IgD-negative memory B cell (primary cell): ENCODE results near the gene NPIPA3. TPM values are rescaled to one million over a fixed set of nuclear protein-coding genes. Genes with fewer than 3 reads are reported as not detected.
"Not testable (repeated sequence)": the region's sequence is repeated elsewhere in the genome, so short reads cannot be mapped to it uniquely, and the experiment has no call there.

Experiments
- H3K27ac Mint-ChIP-seq, 3 donors: one replicate each; pipeline ENCODE4 v1.8.0; 2020 to 2022; ENCODE audit warnings: mild to moderate bottlenecking in 3 of 3, mixed read lengths in 3 of 3, moderate library complexity in 1 of 3
- H3K27me3 Mint-ChIP-seq: one replicate; pipeline ENCODE4 v1.8.0; 2021; ENCODE audit warnings: mixed read lengths
- H3K36me3 Mint-ChIP-seq: one replicate; pipeline ENCODE4 v1.8.0; 2020; ENCODE audit warnings: mild to moderate bottlenecking, mixed read lengths
- H3K4me1 Mint-ChIP-seq, 3 donors: one replicate each; pipeline ENCODE4 v1.8.0; 2020 to 2022; ENCODE audit warnings: mixed read lengths in 3 of 3, mild to moderate bottlenecking in 1 of 3
- H3K4me3 Mint-ChIP-seq, 4 donors: one replicate each; pipeline ENCODE4 v1.8.0; 2020 to 2022; ENCODE audit warnings: mild to moderate bottlenecking in 4 of 4, mixed read lengths in 4 of 4, moderate library complexity in 3 of 4
- H3K9me3 Mint-ChIP-seq, 3 donors: one replicate each; pipeline ENCODE4 v1.8.0; 2020 to 2021; ENCODE audit warnings: mixed read lengths in 3 of 3, mild to moderate bottlenecking in 1 of 3
- polyA plus RNA-seq: library from polyadenylated mRNA; unstranded; fragments of 300-500 nt; fragmentation: Illumina TruSeq; gene quantifications from one replicate; pipeline ENCODE4 v1.2.3, GENCODE V29; 2021

The NPIPA3 gene
- polyA plus RNA-seq: 0.80 TPM

- not testable (repeated sequence) for H3K27ac Mint-ChIP-seq, H3K27me3 Mint-ChIP-seq, H3K4me3 Mint-ChIP-seq, H3K4me1 Mint-ChIP-seq, H3K9me3 Mint-ChIP-seq, H3K36me3 Mint-ChIP-seq
Observed at GRCh38 chr16:14703156-14704011, at the start of gene NPIPA3. Gene NPIPA3, plus strand, starts transcription at chr16:14703411. Its CDS starts 5,533 bp downstream, at chr16:14708944.

GRCh38 chr16:14658063-14658462 lies 45.1 kb upstream of the NPIPA3 start:
- no peaks in the 10 kb centered on the region for H3K27me3 Mint-ChIP-seq
- peak overlapping the region in 3 of 4 donors; percentile 5 to 72 (median 38) for H3K4me3 Mint-ChIP-seq
- H3K36me3 Mint-ChIP-seq: peaks cover 2% of the 10 kb centered on the region

GRCh38 chr16:14667347-14668266 lies 35.6 kb upstream of the NPIPA3 start:
- H3K9me3 Mint-ChIP-seq: no peaks in the 10 kb centered on the region
- H3K27me3 Mint-ChIP-seq: no peaks in the 10 kb centered on the region
- H3K4me1 Mint-ChIP-seq: peaks cover 9 to 14% (median 11%) of the 10 kb centered on the region in 3 donors
- H3K27ac Mint-ChIP-seq: no peak overlapping the region
- no peak overlapping the region for H3K4me3 Mint-ChIP-seq
- H3K36me3 Mint-ChIP-seq: peaks cover 12% of the 10 kb centered on the region

More at GRCh38 chr16:14658063-14658462, 45.1 kb upstream of the NPIPA3 start:
- Mint-ChIP-seq H3K9me3 (no peaks in the 10 kb centered on the region), H3K4me1 (peaks cover 6 to 9% (median 7%) of the 10 kb centered on the region in 3 donors), H3K27ac (peak overlapping the region; percentile 36 to 89 (median 52))

DNA sequence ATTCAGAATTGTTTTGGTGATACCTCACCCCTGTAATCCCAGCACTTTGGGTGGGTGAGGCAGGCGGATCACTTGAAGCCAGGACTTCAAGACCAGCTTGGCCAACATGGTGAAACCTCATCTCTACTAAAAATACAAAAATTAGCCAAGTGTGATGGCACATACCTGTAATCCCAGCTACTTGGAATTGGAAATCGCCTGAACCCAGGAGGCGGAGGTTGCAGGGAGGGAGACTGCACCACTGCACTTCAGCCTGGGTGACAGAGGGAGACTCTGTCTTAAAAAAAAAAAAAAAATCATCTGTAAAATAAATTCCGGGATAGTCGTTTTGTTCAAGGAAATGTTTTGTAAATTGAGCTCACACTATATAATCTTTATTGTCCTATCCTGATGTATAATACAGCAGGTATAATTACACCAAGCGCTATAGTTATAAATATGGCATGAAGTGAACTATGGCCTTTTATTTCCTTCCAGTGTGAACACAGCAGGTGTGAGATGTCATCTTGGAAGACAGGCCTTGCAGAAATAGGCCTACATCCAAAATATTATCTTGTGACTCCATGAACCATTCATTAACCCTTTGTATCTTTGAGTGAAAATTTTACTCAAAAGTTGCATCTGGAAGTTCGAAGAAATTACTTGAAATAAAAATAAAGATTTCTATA lies 34.5 kb upstream of the NPIPA3 start:
- Mint-ChIP-seq H3K27me3 (no peaks in the 10 kb centered on the region), H3K27ac (no peak overlapping the region), H3K9me3 (no peaks in the 10 kb centered on the region), H3K4me1 (peaks cover 10 to 19% (median 12%) of the 10 kb centered on the region in 3 donors), H3K4me3 (no peak overlapping the region), H3K36me3 (peaks cover 14% of the 10 kb centered on the region)

DNA sequence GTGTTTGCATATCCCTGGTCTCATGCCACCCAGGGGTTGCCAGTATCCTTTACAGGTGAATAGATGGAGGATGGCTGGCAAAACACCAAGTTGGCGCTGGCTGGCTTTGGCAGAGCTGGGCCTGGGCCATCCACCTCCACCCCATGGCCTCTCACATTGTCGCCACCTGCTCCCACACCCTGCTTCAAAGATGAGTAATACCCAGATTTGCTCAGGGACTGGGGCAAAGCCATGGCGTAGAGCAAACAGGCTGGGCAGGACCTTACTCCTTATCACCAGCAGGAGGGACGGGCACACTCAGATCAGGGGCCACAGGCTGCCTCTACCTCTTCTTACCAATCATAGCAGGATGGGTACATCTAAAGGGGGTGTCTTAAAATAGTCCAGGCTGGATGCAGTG lies 33.4 kb upstream of the NPIPA3 start:
- no peaks in the 10 kb centered on the region for H3K27me3 Mint-ChIP-seq
- H3K9me3 Mint-ChIP-seq: no peaks in the 10 kb centered on the region
- no peak overlapping the region for H3K27ac Mint-ChIP-seq
- H3K4me1 Mint-ChIP-seq: peaks cover 10 to 20% (median 12%) of the 10 kb centered on the region in 3 donors
- peak overlapping the region in 1 of 4 donors; percentile 9 for H3K4me3 Mint-ChIP-seq
- peaks cover 12% of the 10 kb centered on the region for H3K36me3 Mint-ChIP-seq

DNA sequence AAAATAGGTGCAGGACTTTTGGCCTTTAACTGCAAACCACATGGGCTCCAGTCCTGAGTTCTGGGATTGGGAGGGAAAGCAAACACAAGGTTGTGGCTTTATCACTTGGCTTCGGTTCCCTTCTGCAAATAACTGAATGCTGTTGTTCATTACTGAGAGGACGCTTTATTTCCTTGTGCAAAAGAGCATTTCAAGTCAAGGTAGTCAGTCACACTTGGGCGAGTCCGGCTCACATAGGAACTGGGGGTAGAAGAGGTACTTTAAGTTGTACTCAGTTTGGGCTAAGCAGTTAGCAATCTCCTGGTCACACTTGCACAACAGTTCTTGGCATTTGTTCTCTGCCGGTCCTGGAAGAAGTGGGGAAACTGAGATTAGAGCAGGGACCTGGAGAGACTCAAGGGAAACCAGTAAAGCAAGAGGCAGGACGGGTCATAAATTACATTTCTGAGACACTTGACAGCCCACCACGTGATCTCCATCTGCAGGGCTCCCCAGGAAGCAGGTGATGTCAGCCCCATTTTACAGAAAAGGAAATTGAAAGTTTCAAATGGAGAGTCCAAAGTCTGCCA lies 30.7 kb upstream of the NPIPA3 start:
- peaks cover 10 to 20% (median 12%) of the 10 kb centered on the region in 3 donors for H3K4me1 Mint-ChIP-seq
- H3K4me3 Mint-ChIP-seq: peak overlapping the region; percentile 48 to 91 (median 77)
- peaks cover 2% of the 10 kb centered on the region for H3K27me3 Mint-ChIP-seq
- H3K9me3 Mint-ChIP-seq: no peaks in the 10 kb centered on the region
- peak overlapping the region; percentile 57 to 90 (median 74) for H3K27ac Mint-ChIP-seq
- H3K36me3 Mint-ChIP-seq: peaks cover 8% of the 10 kb centered on the region

- Mint-ChIP-seq H3K27me3 (peaks cover 2% of the 10 kb centered on the region), H3K27ac (peak overlapping the region in 1 of 3 donors; percentile 39), H3K9me3 (no peaks in the 10 kb centered on the region), H3K36me3 (peaks cover 6% of the 10 kb centered on the region), H3K4me1 (peaks cover 10 to 22% (median 10%) of the 10 kb centered on the region in 3 donors), H3K4me3 (no peak overlapping the region)
Observed at GRCh38 chr16:14676633-14677032, 26.6 kb upstream of the NPIPA3 start.

GRCh38 chr16:14677627-14678026 lies 25.6 kb upstream of the NPIPA3 start:
- no peak overlapping the region for H3K27ac Mint-ChIP-seq
- H3K4me3 Mint-ChIP-seq: no peak overlapping the region
- peaks cover 2% of the 10 kb centered on the region for H3K27me3 Mint-ChIP-seq
- peaks cover 6% of the 10 kb centered on the region for H3K36me3 Mint-ChIP-seq
- H3K9me3 Mint-ChIP-seq: no peaks in the 10 kb centered on the region
- H3K4me1 Mint-ChIP-seq: peaks cover under 1 to 12% (median 1%) of the 10 kb centered on the region in 3 donors

DNA sequence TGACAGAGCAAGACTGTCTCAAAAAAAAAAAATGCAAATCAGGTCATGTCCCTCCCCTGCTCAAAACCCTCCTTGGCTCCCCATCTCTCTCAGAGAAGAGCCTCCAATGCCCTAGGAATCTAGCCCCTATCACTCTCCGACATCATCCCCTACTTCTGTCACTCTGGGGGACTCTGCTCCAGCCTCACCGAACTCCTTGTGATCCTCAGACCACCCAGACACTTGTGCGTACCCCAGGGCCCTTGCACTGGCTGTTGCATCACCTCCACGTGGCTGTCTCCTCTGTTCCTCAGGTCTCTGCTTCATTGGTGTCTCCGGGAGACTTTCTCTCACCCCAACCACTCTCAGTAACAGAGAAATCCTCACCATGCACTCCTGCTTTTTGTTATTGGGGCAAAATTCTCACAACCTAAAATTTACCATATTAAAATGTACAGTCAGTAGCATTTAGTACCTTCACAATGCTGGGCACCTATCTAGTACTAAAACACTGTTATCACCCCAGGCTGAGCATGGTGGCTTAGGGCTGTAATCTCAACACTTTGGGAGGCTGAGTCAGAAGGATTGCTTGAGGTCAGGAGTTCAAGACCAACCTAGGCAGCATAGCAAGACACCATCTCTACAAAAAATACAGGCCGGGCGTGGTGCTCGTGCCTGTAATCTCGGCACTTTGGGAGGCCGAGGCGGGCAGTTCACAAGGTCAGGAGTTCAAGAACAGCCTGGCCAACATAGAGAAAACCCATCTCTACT lies 24.3 kb upstream of the NPIPA3 start:
- no peak overlapping the region for H3K27ac Mint-ChIP-seq
- H3K27me3 Mint-ChIP-seq: peaks cover 2% of the 10 kb centered on the region
- H3K4me3 Mint-ChIP-seq: no peak overlapping the region
- peaks cover 0 to 6% (median 0%) of the 10 kb centered on the region in 3 donors for H3K4me1 Mint-ChIP-seq
- H3K36me3 Mint-ChIP-seq: peaks cover 3% of the 10 kb centered on the region
- H3K9me3 Mint-ChIP-seq: no peaks in the 10 kb centered on the region

GRCh38 chr16:14680396-14680795 lies 22.8 kb upstream of the NPIPA3 start:
- not testable (repeated sequence) for H3K27me3 Mint-ChIP-seq, H3K27ac Mint-ChIP-seq, H3K9me3 Mint-ChIP-seq, H3K36me3 Mint-ChIP-seq, H3K4me1 Mint-ChIP-seq, H3K4me3 Mint-ChIP-seq

DNA sequence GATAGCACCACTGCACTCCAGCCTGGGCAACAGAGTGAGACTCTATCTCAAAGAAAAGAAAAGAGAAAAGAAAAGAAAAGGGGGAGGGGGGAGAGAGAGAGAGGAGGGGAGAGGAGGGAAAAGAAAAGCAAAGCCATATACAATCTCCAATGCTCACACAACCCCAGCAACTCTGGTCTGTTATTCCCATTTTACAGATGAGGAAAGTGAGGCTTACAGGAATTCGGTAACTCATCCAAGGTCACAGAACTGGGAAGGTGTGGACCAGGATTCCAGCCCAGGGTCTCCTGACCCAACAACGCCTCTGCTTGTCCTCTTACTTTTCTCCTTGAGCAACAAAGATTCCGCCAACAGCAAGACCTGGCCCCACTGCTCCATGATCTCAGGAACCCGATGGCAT lies 22.1 kb upstream of the NPIPA3 start:
- no peak overlapping the region for H3K27ac Mint-ChIP-seq
- H3K36me3 Mint-ChIP-seq: peaks cover 3% of the 10 kb centered on the region
- H3K27me3 Mint-ChIP-seq: peaks cover under 1% of the 10 kb centered on the region
- H3K9me3 Mint-ChIP-seq: no peaks in the 10 kb centered on the region
- H3K4me1 Mint-ChIP-seq: peaks cover 0 to 6% (median 0%) of the 10 kb centered on the region in 3 donors
- peak overlapping the region in 1 of 4 donors; percentile 72 for H3K4me3 Mint-ChIP-seq

GRCh38 chr16:14682121-14682520 lies 21.1 kb upstream of the NPIPA3 start:
- no peaks in the 10 kb centered on the region for H3K9me3 Mint-ChIP-seq
- H3K4me3 Mint-ChIP-seq: no peak overlapping the region
- H3K27me3 Mint-ChIP-seq: no peaks in the 10 kb centered on the region
- H3K36me3 Mint-ChIP-seq: peaks cover 3% of the 10 kb centered on the region
- no peak overlapping the region for H3K27ac Mint-ChIP-seq
- peaks cover 0 to 6% (median 0%) of the 10 kb centered on the region in 3 donors for H3K4me1 Mint-ChIP-seq

DNA sequence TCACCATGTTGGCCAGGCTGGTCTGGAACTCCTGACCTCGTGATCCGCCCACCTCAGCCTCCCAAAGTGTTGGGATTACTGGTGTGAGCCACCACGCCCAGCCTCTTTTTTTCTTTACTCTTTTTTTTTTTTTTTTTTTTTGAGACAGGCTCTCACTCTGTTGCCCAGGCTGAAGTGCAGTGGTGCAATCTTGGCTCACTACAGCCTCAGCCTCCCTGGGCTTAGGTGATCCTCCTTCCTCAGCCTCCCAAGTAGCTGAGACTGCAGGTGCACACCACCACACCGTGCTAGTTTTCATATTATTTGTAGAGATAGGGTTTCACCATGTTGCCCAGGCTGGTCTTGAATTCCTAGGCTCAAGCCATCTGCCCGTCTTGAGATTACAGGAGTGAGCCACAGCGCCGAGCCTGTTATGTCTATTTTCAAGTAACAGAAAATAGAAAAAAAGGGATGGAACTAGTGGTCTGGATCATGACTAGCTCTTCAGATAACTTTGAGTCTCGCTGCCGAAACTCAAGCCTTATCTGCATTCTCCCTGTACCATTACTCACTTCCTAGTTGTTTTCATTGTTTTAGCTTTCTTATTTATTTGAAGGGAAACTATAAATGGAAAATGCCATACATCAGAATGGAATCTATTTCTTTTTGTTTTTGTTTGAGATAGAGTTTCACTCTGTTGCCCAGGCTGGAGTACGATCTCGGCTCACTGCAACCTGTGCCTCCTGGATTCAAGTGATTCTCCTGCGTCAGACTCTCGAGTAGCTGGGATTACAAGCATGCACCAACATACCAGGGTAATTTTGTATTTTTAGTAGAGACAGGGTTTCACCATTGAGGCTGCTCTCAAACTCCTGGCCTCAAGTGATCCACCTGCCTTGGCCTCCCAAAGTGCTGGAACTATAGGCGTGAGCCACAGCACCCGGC lies 17.1 kb upstream of the NPIPA3 start:
- H3K36me3 Mint-ChIP-seq, H3K27ac Mint-ChIP-seq, H3K9me3 Mint-ChIP-seq, H3K4me3 Mint-ChIP-seq, H3K27me3 Mint-ChIP-seq, H3K4me1 Mint-ChIP-seq: not testable (repeated sequence)
